A549 (cell line): Measurements from ENCODE around the gene CACNG8. TPM values are rescaled to one million over a fixed set of nuclear protein-coding genes. Genes with fewer than 3 reads are reported as not detected.

ENCODE experiments used
- ATAC-seq, 2 experiments: fragments of 200-7000 bp in 1 of 2; fragments of >200 bp in 1 of 2; cut with Nextera tagmentation in 1 of 2; cut with Tn5 transposase in 1 of 2; 3 replicates each; pipeline versions ENCODE4 v1.8.0 to v1.9.1; 2018 to 2020; ENCODE audit warnings: mild to moderate bottlenecking in 1 of 2, moderate library complexity in 1 of 2
- CTCF ChIA-PET: fragments of 300-600 bp; sonication (Branson Sonifier 250); formaldehyde crosslinking; extraction: SDS; loops from one replicate; lab custom pipeline; 2021; ENCODE audit warnings: antibody characterized with exemption, inconsistent platforms; lab: Yijun Ruan, JAX
- POLR2A ChIA-PET: fragments of 350-600 bp; formaldehyde crosslinking; extraction: SDS; loops from one replicate; lab custom pipeline; 2021; ENCODE audit warnings: antibody characterized with exemption, inconsistent platforms; lab: Yijun Ruan, JAX
- DNase-seq, 2 experiments: peaks; one replicate each; pipeline versions ENCODE4 v3.0.0 to v3.0.0-alpha.2; 2011 to 2016; ENCODE audit warnings: low read depth in 1 of 2, low spot score in 1 of 2
- FAIRE-seq: peaks from 2 replicates; lab custom pipeline; 2011; peaks lifted over from hg19 to GRCh38; lab: Jason Lieb, UNC
- H3K27ac ChIP-seq, 2 experiments: fragments of >200 bp; sonication (Bioruptor Twin); formaldehyde crosslinking; 3 replicates each; pipeline ENCODE4 v1.5.1; 2016 to 2017
- H3K4me1 ChIP-seq: fragments of >200 bp; sonication (Bioruptor Twin); formaldehyde crosslinking; 3 replicates; pipeline ENCODE4 v1.6.1; 2016
- H3K4me2 ChIP-seq: fragments of >200 bp; sonication (Bioruptor Twin); formaldehyde crosslinking; 3 replicates; pipeline ENCODE4 v1.6.1; 2016
- H3K4me3 ChIP-seq: fragments of >200 bp; sonication (Bioruptor Twin); formaldehyde crosslinking; 3 replicates; pipeline ENCODE4 v1.5.1; 2016
- H3K9me3 ChIP-seq: fragments of >200 bp; sonication (Bioruptor Twin); formaldehyde crosslinking; 3 replicates; pipeline ENCODE4 v1.6.1; 2016
- ATOH8 ChIP-seq: fragments of 250-450 bp; sonication (Bioruptor Pico); IDR thresholded peaks from 2 replicates; pipeline ENCODE4 v1.5.0; 2020; ENCODE audit warnings: low read depth, mild to moderate bottlenecking, moderate library complexity
- BCL3 ChIP-seq: fragments of >200 bp; sonication (Bioruptor Twin); formaldehyde crosslinking; IDR thresholded peaks from 3 replicates; pipeline ENCODE4 v1.6.1; 2016
- CHD4 ChIP-seq: fragments of 200-600 bp; sonication (generic); IDR thresholded peaks from 2 replicates; pipeline ENCODE4 v1.6.1; 2016; ENCODE audit warnings: antibody characterized with exemption, mild to moderate bottlenecking, borderline replicate concordance
- E2F6 ChIP-seq: IDR thresholded peaks from 2 replicates; pipeline ENCODE4 v1.6.1; 2012; ENCODE audit warnings: low read depth, borderline replicate concordance
- EHF ChIP-seq: fragments of 250-450 bp; sonication (Bioruptor Pico); IDR thresholded peaks from 2 replicates; pipeline ENCODE4 v1.5.0; 2020; ENCODE audit warnings: mild to moderate bottlenecking
- EHMT2 ChIP-seq: fragments of 200-600 bp; sonication (generic); IDR thresholded peaks from 2 replicates; pipeline ENCODE4 v1.6.1; 2016; ENCODE audit warnings: antibody characterized with exemption, low read depth, mild to moderate bottlenecking, moderate library complexity
- ELK1 ChIP-seq: fragments of 150-350 bp; IDR thresholded peaks from 2 replicates; pipeline ENCODE4 v1.6.1; 2014; ENCODE audit warnings: low read depth, mild to moderate bottlenecking, low read length
- EP300 ChIP-seq, 2 experiments: fragments of >200 bp; sonication (Bioruptor Twin); formaldehyde crosslinking; IDR thresholded peaks; 2 replicates in 1 of 2; 3 replicates in 1 of 2; pipeline ENCODE4 v1.6.1; 2016 to 2017
- ESRRA ChIP-seq: fragments of 150-350 bp; IDR thresholded peaks from 2 replicates; pipeline ENCODE4 v1.6.1; 2014; ENCODE audit warnings: mild to moderate bottlenecking, low read length, borderline replicate concordance
- FOSB ChIP-seq: fragments of 250-450 bp; sonication (Bioruptor Pico); IDR thresholded peaks from 2 replicates; pipeline ENCODE4 v1.5.0; 2020; ENCODE audit warnings: mild to moderate bottlenecking, moderate library complexity
- GATA3 ChIP-seq: IDR thresholded peaks from 2 replicates; pipeline ENCODE4 v1.6.1; 2012; ENCODE audit warnings: borderline replicate concordance
- HDAC2 ChIP-seq: fragments of 200-600 bp; sonication (generic); IDR thresholded peaks from 2 replicates; pipeline ENCODE4 v1.6.1; 2016
- HEYL ChIP-seq: fragments of 250-450 bp; sonication (Bioruptor Pico); IDR thresholded peaks from 2 replicates; pipeline ENCODE4 v1.8.0; 2021; ENCODE audit warnings: mild to moderate bottlenecking, moderate library complexity
- HMGXB4 ChIP-seq: fragments of 250-450 bp; sonication (Bioruptor Pico); IDR thresholded peaks from 2 replicates; pipeline ENCODE4 v1.5.0; 2021; ENCODE audit warnings: mild to moderate bottlenecking, moderate library complexity, borderline replicate concordance
- HOXA7 ChIP-seq: fragments of 250-450 bp; sonication (Bioruptor Pico); IDR thresholded peaks from 2 replicates; pipeline ENCODE4 v1.5.0; 2020; ENCODE audit warnings: mild to moderate bottlenecking, moderate library complexity
- HOXB13 ChIP-seq: fragments of 250-450 bp; sonication (Bioruptor Pico); IDR thresholded peaks from 2 replicates; pipeline ENCODE4 v1.5.0; 2020; ENCODE audit warnings: low read depth, mild to moderate bottlenecking, moderate library complexity
- HOXB5 ChIP-seq: fragments of 250-450 bp; sonication (Bioruptor Pico); IDR thresholded peaks from 2 replicates; pipeline ENCODE4 v1.5.0; 2020; ENCODE audit warnings: mild to moderate bottlenecking, moderate library complexity
- JUN ChIP-seq, 2 experiments: fragments of >200 bp; sonication (Bioruptor Twin); formaldehyde crosslinking; IDR thresholded peaks; 2 replicates in 1 of 2; 3 replicates in 1 of 2; pipeline ENCODE4 v1.6.1; 2016 to 2017
- KDM1A ChIP-seq: fragments of 200-600 bp; sonication (generic); IDR thresholded peaks from 2 replicates; pipeline ENCODE4 v1.6.1; 2016; ENCODE audit warnings: low read depth, mild to moderate bottlenecking
- MAZ ChIP-seq: fragments of 150-350 bp; IDR thresholded peaks from 2 replicates; pipeline ENCODE4 v1.6.1; 2014; ENCODE audit warnings: antibody characterized with exemption, low read depth, low read length, borderline replicate concordance
- NFE2L2 ChIP-seq: fragments of 150-350 bp; conservative IDR thresholded peaks from 2 replicates; pipeline ENCODE4 v1.6.1; 2014; ENCODE audit warnings: low read length
- PBX3 ChIP-seq: IDR thresholded peaks from 2 replicates; pipeline ENCODE4 v1.6.1; 2012
- POLR2A ChIP-seq: IDR thresholded peaks from 2 replicates; pipeline ENCODE4 v1.6.1; 2012; ENCODE audit warnings: mild to moderate bottlenecking, low read length
- RARB ChIP-seq: fragments of 250-450 bp; sonication (Bioruptor Pico); IDR thresholded peaks from 2 replicates; pipeline ENCODE4 v1.8.0; 2021; ENCODE audit warnings: mild to moderate bottlenecking, moderate library complexity
- RCOR1 ChIP-seq: fragments of 150-350 bp; IDR thresholded peaks from 2 replicates; pipeline ENCODE4 v1.6.1; 2014; ENCODE audit warnings: antibody characterized with exemption, low read length, low read depth
- RFX5 ChIP-seq: fragments of 450-650 bp; IDR thresholded peaks from 2 replicates; pipeline ENCODE4 v1.7.1; 2014; ENCODE audit warnings: antibody characterized with exemption, mild to moderate bottlenecking, moderate library complexity
- SREBF2 ChIP-seq: fragments of 450-650 bp; IDR thresholded peaks from 2 replicates; pipeline ENCODE4 v1.6.1; 2014; ENCODE audit warnings: mild to moderate bottlenecking, moderate library complexity
- TP53 ChIP-seq: fragments of 250-450 bp; sonication (Bioruptor Pico); IDR thresholded peaks from 2 replicates; pipeline ENCODE4 v1.5.0; 2021; ENCODE audit warnings: mild to moderate bottlenecking, moderate library complexity
- USF2 ChIP-seq: fragments of 450-650 bp; IDR thresholded peaks from 2 replicates; pipeline ENCODE4 v1.6.1; 2014; ENCODE audit warnings: antibody characterized with exemption
- ZC3H11A ChIP-seq: fragments of 450-650 bp; IDR thresholded peaks from 2 replicates; pipeline ENCODE4 v1.6.1; 2014; ENCODE audit warnings: antibody characterized with exemption, mild to moderate bottlenecking
- ZFP36 ChIP-seq: fragments of 450-650 bp; IDR thresholded peaks from 2 replicates; pipeline ENCODE4 v1.6.1; 2014; ENCODE audit warnings: borderline replicate concordance; ENCODE audit not compliant: partially characterized antibody
- ZNF302 ChIP-seq: fragments of 250-450 bp; sonication (Bioruptor Pico); IDR thresholded peaks from 2 replicates; pipeline ENCODE4 v1.9.0; 2021; ENCODE audit warnings: inconsistent platforms, mild to moderate bottlenecking, moderate library complexity
- WGBS: methylation state at CpG from one replicate; pipeline ENCODE4 v1.1.6; 2017; ENCODE audit errors: missing lambda C conversion rate; 5-methylcytosine and 5-hydroxymethylcytosine counted together
- polyA plus RNA-seq, 4 experiments: library from polyadenylated mRNA; depleted of rRNA in 3 of 4; stranded (reverse); fragments of >200 nt; fragmentation: RNase III in 1 of 4; extraction: RNeasy Plus Mini Kit Qiagen cat#74134 plus additional on column Dnase treatment in 1 of 4; gene quantifications; 2 replicates in 3 of 4; 3 replicates in 1 of 4; pipeline ENCODE4 v1.2.3, GENCODE V29; 2011 to 2017

Gene CACNG8
- polyA plus RNA-seq, 2 of the 4 experiments (the other 2 are of a cell fraction): 1.1 to 5.8 TPM

- CTCF ChIA-PET: interaction anchor here (0.6 to 1.8 kb wide), 4 partner anchors 14 to 78 kb away, joined by 3 to 14 read pairs (median 4); no protein-coding TSS in a partner anchor
- WGBS: 34% methylated on average over 22 of the region's 22 CpGs
- FAIRE-seq: no peak
- Histone ChIP-seq H3K4me3 (no peak overlapping the region), H3K4me1 (peaks cover 60% of the 10 kb centered on the region), H3K4me2 (peak overlapping the region; percentile 58), H3K9me3 (no peaks in the 10 kb centered on the region), H3K27ac (peak overlapping the region; percentile 93 to 97)
- peak; percentile 60 to 64 for ATAC-seq
- POLR2A ChIA-PET: interaction anchor here (1.0 to 1.6 kb wide), 3 partner anchors 10 to 34 kb away, joined by 3 to 14 read pairs (median 4); no protein-coding TSS in a partner anchor
- DNase-seq: peak; percentile 57 to 93
- TF ChIP-seq ZFP36 (peak; percentile 22), EP300 (IDR thresholded peaks at IDR 0.05) (no peak; a peak in 1 of 5 replicates), RARB (CRISPR knock-in tag) (no peak), TP53 (CRISPR knock-in tag) (peak; percentile 97), HMGXB4 (CRISPR knock-in tag) (peak; percentile 10; the same call in 1 of the 2 replicates), GATA3 (peak; percentile 57), BCL3 (peak; percentile 56; the same call in 1 of the 3 replicates), KDM1A (no peak), E2F6 (peak; percentile 82; the same call in 1 of the 2 replicates), EHF (CRISPR knock-in tag) (peak; percentile 95), SREBF2 (no peak), NFE2L2 (no peak), JUN (IDR thresholded peaks at IDR 0.05) (peak in 1 of 2 experiments; percentile 53; a peak in 2 of 5 replicates), HOXA7 (CRISPR knock-in tag) (peak; percentile 88), MAZ (no peak), HOXB5 (CRISPR knock-in tag) (peak; percentile 92), RCOR1 (no peak), ESRRA (no peak), FOSB (peak; percentile 9; the same call in 1 of the 2 replicates), HDAC2 (no peak), ZC3H11A (no peak), PBX3 (peak; percentile 82), ELK1 (no peak), CHD4 (no peak), ZNF302 (CRISPR knock-in tag) (peak; percentile 79; the same call in 1 of the 2 replicates), POLR2A (peak; percentile 37), ATOH8 (CRISPR knock-in tag) (peak; percentile 81), HEYL (CRISPR knock-in tag) (peak; percentile 88; the same call in 1 of the 2 replicates), USF2 (peak; percentile 56), EHMT2 (no peak), RFX5 (no peak), HOXB13 (CRISPR knock-in tag) (peak; percentile 90; the same call in 1 of the 2 replicates)
These were observed 27.1 kb downstream of the CACNG8 start for GRCh38 chr19:53989600-53990533.
